GM18511 (cell line): ENCODE measurements around the gene MFSD2B.

Source experiments
- ATAC-seq: cut with Tn5 transposase; IDR thresholded peaks from one replicate; pipeline ENCODE4 v1.9.1; 2021; ENCODE audit warnings: mild to moderate bottlenecking, moderate library complexity; ENCODE audit not compliant: unreplicated experiment

MFSD2B gene

DNA sequence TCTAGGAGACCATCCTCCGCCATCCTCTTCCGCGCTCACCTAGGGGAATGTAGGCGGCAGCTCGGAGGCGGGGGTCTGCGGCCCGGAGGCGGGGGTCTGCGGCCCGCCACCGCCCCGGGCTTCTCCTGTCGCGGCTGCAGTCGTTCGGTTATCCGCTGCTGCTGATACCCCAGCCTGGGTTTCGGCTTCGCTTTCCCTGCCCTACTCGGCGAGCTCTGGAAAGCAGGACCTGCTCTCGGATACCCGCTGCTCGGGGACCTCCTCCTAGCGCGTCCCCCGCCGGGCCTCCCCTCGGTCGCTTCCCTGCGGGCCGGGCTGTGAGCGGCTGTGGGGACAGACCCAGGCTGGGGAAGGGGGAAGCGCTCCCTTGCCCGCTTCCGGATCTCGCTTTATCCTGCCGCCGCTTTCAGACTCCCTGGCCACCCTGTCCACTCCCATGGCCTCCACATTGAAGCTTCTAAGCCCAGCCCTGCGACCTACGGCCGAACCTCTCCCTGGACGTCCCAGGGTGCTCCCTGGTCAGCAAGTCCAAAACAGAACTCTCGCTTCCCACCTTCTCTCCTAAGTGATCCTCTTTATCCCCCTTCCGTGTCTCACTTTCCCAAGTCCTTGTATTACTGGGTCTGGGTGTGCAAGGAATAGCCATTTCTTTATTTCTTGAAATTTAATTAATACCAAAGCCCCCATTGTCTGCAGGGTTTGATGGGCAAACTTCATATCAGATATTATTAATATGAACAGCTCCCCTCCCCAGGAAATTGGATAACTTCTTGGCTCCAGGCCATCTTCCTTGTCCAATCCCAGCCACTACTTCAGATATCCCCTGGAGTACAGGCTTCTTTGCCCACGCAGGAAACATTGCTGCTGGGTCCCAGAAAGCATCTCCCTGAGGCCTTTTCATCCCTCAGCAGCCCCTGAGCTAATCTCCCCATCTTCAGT is 40.4 kb downstream of the MFSD2B start:
- ATAC-seq = no peak

DNA sequence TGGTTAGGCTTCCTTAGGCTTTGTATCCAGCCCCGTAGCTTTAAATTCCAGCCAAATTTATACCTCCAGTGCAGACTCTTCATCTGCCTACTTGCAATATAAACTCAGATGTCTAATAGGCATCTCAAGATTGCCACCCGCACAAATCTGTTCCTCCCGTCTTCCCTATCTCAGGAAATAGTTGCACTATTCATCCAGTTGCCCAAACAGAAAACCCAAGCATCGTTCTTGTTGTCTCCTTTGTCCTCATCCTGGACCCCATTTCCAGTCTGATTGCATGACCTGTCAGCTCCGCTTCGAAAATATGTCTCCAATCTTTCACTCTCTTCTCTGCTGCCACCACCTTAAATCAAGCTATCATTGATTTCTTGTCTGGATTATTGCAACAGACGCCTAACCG is 41.9 kb downstream of the MFSD2B start:
- ATAC-seq = no peak

- ATAC-seq = no peak
Observed at GRCh38 chr2:24052951-24053350, 43.1 kb downstream of the MFSD2B start.

DNA sequence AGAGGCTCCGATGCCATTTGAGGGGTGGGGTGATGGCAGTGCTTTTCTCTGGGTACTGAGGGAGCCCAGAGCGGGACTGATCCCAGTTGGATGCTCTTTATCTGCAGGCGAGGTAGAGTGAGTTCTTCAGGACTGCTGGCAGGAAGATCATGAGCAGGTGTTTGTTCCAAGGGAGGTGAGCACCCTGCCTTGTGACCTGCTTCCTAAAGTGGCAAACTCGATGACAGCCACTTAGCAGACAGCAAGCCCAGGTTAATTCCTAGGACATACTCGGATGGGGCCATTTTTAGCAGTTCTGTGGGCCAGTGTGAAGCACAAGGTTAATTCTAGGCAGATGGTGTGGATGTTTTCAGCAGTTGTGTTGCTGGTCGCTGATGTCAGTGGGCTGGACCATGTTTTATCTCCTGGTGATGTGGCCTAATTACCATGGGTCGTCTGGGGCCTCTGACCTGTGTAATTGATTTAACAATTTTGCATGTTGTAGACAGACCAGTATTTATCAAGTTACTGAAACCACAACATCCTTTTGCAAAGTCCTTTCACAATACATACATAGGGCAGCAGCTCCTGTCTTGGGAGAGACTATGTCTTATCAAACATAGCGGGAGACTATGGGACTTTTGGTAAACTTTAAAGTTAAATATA is 44.6 kb downstream of the MFSD2B start:
- ATAC-seq = no peak

DNA sequence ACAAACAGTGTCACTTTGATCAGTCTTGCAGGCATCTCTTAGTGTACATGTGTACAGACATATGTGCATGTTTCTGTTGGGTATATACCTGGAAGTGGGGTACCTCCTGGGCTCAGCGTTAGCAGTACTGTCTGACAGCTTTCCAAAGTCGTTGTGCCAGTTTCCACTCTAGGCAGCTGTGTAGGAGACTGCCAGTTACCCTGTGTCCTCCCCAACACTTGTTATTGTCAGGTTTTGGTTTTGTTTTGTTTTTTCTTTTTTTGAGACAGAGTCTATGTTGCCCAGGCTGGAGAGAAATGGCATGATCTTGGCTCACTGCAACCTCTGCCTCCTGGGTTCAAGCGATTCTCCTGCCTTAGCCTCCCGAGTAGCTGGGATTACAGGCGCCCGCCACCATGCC is 45.9 kb downstream of the MFSD2B start:
- ATAC-seq = no peak

GRCh38 chr2:24058564-24059271 is 48.8 kb downstream of the MFSD2B start:
- ATAC-seq = no peak

- ATAC-seq = no peak
Observed at GRCh38 chr2:24065341-24065740, 55.5 kb downstream of the MFSD2B start.

DNA sequence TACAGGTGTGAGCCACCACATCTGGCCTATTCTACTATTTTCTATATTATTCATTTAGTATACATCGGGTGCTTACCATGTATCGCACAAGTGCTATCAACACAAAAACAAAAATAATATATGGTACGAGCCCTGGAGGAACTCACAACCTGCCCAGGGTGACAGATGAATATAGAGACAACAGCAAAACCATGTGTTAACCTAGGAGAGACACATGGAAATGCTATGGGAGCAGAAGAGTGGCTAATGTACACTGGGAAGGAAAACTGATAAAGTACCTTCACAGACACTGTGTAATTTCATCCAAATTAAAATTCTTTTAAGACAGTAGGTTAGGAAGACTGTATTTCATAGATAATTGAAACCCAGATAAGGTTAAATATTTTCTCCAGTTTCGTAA is 62.4 kb downstream of the MFSD2B start:
- ATAC-seq = no peak

DNA sequence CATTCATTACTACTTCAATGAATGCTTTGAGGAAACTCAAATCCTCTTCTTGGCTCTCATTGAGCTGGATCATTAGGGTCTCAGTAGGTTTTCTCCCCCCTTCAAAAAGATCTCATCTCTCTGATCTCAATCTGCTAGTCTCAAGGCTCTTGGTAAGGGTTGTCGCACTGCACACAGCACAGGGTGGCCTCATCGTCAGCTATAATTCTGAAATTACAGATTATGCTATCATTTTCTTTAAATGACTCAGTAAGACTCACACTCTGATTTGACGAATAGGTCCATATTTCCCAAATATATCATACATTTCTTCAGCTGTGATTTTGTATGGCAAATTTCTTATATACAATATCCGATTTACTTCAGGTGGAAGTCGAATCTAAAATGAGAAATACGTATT is 63.9 kb downstream of the MFSD2B start:
- ATAC-seq = no peak

DNA sequence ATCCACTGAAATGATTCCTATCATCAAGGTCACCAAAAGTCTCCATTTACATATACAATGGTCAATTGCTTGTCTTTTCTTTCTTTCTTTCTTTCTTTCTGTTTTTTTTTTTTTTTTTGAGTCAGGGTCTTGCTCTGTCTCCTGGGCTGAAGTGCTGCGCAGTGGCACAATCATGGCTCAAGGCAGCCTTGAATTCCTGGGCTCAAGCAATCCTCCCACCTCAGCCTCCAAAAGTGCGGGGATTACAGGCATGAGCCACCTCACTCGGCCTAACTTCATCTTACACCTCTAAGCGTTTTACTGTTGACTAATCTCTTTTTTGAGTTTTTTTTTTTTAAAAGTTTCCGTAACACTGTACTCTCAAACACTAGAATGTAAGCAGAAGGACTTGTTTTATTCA is 65.4 kb downstream of the MFSD2B start:
- no peak for ATAC-seq
